HG02623 (cell line): ENCODE measurements around the gene OST4.

ENCODE experiments used
- ATAC-seq: cut with Tn5 transposase; IDR thresholded peaks from one replicate; pipeline ENCODE4 v1.9.1; 2021; ENCODE audit warnings: moderate library complexity; ENCODE audit not compliant: unreplicated experiment

Gene OST4

DNA sequence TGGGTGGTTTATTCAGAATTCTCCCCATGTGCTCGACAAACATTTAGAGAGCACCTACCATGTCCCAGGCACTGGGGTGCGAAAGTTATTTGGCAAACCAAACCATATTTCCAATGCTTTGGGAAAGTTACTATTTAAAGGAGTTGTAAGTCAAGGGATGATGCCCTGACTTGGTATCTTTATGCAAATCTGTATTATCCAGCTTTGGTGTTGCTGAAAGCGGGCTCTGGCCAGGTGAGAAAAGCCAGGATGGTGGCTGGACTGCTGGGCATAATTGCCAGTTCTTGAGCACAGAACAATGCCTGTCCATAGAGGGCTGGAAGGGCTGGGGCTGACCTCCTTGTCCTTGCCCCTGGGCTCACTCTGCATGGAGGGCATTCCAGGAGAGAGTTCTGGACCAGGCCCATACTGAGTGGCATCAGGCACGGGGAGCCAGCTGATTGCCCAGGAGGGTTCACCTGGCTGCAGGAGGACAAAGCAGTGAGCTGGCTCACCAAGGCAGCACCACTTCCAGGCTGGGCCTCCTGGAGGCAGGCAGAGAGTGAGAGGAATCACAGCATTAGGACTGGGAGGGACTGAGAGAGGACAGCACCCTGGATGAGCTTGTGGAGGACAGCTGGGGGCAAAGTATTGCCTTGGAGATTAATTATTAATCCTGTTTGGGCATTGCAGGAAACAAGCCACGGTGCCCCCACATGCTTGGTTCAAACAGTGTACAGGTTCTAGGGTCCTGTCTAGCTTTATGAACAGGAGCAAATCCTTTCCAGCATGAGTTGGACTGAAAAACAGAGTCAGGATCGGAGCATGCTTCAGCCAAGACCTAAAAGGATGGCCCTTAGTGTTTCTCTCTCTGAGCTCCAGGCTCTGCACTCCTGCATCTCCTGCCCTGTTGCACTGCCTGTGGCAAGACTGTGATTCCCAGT is 22.2 kb upstream of the OST4 start:
- ATAC-seq, result no peak

DNA sequence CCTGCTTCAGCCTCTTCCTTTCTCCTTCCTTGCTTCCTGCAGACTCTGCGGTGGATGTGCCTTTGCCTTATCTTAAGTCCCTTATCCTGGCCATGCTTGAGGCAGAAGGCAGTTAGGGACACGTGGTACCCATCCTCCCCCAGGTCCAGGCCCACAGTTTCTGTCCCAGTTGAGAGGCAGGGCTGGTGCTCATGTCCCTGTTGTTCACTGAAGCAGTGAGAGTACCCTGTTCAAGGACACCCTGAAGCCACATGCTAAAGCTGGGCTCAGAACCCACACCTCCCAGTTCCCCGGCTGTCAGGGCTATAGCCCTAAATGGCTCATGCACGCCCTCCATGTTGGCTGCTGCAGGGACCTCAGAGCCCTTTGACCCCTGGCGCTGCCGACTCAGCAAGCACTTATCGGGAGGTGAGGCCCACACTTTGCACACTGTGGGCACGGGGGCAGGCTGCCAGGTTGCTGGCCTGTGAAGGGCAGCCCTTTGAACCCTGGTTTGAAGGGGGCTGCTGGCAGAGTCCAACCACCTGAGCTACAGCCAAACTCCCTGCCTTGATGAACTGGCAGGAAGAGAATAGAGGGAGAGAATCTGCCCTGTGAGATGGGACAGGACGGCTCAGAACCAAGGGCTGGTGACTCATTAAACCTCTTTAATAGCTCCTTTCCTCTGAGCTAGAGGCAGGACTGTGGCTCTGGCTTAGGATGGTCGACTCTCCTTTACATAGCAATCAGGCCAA is 21.4 kb upstream of the OST4 start:
- no peak for ATAC-seq

DNA sequence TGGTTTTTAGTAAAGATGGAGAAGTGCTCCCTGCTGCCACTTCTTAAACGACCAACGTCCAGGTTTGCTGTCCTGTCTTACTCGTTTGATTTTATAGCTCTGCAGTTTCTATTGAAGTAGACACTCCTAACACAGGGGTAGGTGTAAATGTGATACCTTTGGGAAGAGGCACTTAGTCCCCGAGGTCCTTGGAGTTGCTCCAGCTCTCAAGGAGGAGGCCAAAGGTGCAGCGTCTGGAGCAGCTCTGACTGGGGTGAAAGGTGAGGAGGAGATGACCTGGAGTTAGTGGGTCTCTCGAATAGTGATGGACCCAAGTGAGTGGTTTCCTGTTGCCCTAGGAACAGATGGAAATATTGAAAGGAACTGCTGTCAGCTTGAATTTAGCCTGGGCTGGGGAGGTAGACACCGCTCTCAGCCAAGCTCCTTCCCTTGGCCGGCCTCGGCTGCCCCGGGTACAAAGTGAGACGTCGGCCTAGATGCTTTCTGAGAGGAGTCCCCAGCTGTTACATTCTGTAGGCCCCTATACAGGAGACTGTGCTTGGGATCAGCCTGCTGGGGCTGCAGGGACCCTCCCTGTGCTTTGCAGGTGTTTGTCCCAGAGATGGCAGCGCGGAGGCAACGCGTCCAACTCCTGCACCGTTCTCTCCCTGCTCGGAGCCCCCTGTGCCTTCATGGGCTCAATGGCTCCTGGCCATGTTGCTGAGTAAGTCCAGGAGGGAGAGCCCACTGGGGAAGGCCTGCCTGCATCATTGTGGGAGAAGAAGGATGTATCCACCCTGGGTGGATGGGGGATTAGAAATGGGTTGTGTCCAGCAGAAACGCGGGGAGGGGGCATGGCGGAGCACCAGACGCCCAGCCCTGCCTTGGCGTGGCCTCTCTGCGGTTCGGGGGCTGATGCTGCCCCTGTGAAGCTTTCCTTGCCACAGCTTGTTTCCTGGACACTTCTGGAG is 20.6 kb upstream of the OST4 start:
- no peak for ATAC-seq

DNA sequence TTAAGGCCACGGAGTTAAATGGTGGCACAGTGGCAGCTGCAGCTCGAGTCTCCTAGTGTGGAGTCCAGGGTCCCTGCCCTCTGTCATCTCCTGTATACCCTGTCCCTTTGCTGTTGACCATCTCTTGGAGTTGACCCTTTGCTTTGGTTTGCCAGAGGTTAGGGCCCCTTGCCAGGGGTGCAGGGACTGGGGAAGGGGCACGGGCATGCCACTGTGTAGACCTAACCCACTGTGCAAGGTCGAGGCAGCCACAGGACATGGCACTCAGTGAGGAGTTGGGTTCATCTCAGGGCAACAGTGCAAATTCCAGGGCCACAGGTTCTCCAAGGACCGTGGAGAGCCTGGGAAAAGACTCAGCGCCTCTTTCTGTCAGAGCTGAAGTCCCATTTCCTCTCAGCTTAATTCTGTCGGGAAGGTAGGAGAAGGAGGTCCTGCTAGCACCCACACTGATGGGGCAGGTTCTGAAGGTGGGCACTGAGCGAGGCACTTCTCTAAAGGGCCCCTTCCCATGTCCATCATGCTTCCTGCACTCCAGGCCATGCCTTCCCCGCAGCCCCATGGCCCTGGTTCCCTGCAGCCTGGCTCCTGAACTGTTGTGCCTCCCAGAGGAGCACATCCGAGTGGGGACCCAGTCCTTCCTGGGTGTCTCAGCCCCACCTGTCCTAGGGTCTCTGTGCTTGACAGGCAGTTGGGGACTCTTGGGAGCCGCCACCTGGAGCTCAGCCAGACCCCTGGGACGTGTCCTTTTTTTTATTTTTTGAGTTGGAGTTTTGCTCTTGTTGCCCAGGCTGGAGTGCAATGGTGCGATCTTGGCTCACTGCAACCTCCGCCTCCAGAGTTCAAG is 17.9 kb upstream of the OST4 start:
- no peak for ATAC-seq

DNA sequence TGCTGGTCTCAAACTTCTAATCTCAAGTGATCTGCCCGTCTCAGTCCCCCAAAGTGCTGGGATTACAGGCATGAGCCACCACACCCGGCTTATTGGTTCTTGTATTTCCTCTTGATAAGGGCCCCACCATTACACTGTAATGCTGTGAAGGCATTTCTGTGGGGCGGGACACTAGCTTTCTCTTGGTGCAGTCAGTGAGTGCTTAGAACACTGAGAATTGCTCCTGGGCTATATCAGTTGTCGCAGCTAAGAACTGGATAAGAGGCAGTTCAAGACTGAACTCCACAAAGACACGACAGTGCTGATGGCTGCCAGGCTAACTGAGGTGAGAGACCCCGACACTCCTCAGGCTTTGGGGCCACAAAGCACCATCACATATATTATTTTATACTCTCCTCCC is 17.2 kb upstream of the OST4 start:
- ATAC-seq, result no peak

DNA sequence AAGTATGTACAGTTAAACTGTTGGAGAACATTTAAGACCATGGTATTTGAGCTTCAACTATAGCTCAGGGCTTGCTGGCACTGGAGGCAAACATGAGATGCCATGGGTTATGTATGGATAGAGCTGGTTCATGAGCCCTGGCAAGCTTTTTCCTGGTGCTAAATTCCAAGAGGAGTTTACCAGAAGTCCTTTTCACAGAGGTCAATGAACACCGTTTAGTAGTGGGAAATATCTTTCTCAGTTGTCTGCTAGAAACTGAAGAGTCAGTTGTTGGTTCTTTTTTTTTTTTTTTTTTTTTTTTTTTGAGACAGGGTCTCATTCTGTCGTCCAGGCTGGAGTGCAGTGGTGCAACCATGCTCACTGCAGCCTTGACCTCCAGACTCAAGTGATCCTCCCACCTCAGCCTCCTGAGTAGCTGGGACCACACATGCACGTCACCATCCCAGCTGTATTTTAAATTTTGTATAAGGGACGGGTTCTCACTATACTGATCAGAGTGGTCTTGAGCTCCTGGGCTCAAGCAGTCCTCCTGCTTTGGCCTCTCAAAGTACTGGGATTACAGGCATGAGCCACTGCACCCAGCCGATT is 16.5 kb upstream of the OST4 start:
- no peak for ATAC-seq

DNA sequence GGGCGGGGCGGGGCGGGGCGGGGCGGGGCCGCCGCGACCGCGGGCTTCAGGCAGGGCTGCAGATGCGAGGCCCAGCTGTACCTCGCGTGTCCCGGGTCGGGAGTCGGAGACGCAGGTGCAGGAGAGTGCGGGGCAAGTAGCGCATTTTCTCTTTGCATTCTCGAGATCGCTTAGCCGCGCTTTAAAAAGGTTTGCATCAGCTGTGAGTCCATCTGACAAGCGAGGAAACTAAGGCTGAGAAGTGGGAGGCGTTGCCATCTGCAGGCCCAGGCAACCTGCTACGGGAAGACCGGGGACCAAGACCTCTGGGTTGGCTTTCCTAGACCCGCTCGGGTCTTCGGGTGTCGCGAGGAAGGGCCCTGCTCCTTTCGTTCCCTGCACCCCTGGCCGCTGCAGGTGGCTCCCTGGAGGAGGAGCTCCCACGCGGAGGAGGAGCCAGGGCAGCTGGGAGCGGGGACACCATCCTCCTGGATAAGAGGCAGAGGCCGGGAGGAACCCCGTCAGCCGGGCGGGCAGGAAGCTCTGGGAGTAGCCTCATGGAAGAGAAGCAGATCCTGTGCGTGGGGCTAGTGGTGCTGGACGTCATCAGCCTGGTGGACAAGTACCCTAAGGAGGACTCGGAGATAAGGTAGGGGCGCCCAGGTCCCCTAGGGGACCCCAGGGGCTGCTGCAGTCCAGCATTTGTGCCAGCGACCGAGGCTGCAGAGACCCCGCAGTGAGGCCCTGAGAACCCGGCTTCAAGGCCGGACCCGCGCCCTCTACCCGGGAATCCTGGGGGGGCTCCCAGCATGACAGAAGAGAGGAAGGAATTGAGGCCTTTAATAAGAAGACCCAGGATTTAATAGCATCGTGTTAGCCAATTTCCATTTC is 15.5 kb upstream of the OST4 start, which contains the start of gene KHK:
Gene KHK (plus strand): TSS at position 49 of the 870 bp plus-strand sequence. CDS start 488 bp downstream, at position 537.
- ATAC-seq, result peak; percentile 8

DNA sequence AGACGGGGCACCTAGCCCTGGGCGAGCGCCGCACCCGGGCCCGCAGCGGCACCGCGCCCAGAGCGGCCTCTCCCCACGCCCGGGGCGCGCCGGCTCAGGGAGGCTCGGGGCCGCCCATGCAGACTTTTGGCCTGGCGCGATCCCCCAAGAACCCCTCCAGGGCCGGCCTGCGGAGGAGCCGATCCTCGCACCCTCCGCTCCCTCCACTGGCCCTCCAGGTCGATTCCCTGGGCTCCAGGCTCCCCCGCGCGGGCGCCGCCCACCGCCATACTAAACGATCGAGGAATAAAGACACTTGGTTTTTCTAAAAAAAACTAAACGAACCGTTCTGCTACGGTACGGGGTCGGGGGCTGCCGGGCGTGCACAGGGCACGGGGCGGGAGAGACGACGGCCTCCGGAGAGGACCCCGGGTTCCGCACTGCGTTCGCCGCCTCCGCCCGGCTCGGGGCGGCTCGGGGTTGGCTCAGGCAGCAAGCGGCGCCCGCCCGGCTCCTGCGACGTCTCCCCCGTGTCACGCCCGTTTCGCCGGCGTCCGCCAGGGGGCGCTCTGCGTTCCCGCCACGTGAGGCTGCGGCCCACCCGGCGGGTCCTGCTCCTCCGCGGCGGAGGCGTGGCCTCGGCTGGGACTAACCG is 14.8 kb upstream of the OST4 start:
- ATAC-seq, result peak; percentile 80

DNA sequence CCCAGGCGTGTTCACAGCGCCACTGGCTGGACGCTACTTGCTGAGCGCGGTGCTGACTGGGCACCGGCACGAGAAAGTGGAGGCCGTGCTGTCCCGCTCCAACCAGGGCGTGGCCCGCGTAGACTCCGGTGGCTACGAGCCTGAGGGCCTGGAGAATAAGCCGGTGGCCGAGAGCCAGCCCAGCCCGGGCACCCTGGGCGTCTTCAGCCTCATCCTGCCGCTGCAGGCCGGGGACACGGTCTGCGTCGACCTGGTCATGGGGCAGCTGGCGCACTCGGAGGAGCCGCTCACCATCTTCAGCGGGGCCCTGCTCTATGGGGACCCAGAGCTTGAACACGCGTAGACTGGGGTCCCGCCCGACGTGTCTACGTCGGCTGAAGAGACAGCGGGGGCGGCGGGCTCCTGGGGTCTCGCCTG is 14.2 kb upstream of the OST4 start:
- ATAC-seq, result peak; percentile 1

DNA sequence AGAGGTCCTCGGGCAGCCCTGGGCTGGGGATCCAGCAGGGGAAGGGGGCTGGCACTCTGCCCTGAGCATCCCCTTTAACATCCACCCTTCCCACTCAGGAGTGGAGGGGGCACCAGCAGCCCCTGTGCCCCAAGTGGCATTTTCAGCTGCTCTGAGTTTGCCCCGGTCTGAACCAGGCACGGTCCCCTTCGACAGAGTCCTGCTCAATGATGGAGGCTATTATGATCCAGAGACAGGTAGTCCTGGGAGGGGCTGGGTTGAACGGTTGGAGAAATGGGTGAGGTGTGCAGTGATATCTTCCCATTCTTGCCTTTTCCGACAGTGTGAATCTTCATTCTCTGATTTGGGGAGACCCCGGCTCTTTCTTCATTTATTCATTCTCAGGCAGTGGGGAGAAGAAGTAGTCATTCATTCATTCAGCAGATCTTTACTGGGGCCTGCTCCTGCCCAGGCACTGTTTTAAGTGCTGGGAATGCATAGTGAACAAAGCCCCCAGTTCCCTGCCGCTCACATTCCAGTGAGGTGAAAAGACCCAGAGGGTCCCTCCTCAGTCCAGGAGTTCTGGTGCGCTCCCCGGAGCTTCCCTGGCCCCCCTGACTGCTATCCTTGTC is 13.7 kb upstream of the OST4 start:
- ATAC-seq, result no peak

DNA sequence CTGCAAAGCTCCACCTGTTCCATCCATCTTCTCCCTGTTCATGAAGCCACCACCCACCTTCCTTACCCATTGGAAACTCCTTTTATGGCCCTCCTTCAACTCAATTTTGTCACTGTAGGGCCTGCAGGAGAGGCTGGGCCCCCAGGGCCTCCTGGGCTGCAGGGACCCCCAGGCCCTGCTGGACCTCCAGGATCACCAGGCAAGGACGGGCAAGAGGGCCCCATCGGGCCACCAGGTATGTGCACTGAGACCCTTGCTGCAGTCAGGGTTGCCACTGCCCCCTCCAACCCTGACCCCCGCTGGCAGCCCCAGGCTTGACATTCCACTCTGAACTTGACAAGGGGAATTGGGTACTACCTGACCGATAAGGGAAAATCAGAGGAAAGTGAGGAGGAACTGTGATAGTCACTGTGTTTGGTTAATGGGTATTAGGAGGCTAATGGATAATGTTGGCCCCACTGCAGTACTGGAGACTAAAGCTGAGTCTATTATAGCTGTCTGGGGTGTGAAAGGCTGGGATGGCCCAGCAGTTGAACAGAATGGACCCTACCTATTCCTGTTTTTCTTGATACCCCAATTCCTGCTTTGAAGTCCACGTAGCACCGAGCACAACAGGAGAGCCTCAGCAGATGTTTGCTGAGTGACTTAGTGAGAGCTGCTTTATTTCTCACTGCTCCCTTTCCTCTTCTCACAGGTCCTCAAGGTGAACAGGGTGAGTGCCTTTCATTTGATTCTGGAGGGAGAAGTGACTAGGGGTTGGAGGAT is 13.0 kb upstream of the OST4 start:
- ATAC-seq, result no peak

DNA sequence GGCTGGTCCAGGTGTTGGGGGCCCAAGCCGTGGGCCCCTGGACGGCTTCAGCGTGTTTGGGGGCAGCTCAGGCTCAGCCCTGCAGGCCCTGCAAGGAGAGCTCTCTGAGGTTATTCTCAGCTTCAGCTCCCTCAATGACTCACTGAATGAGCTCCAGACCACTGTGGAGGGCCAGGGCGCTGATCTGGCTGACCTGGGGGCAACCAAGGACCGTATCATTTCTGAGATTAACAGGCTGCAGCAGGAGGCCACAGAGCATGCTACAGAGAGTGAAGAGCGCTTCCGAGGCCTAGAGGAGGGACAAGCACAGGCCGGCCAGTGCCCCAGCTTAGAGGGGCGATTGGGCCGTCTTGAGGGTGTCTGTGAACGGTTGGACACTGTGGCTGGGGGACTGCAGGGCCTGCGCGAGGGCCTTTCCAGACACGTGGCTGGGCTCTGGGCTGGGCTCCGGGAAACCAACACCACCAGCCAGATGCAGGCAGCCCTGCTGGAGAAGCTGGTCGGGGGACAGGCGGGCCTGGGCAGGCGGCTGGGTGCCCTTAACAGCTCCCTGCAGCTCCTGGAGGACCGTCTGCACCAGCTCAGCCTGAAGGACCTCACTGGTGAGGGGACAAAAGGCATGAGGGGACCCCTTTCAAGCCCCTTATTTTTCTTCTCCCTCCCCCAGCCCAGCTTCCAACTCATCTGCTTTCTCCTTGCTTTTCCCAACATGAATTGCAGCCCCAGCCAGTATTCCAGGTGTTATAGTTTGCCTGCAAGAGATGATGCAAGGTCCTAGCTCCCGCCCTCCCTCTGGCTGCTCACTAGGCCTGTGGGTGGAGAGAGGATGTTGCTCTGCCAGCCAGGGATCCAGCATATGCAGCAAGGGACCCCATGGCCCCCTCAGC is 12.2 kb upstream of the OST4 start:
- no peak for ATAC-seq

DNA sequence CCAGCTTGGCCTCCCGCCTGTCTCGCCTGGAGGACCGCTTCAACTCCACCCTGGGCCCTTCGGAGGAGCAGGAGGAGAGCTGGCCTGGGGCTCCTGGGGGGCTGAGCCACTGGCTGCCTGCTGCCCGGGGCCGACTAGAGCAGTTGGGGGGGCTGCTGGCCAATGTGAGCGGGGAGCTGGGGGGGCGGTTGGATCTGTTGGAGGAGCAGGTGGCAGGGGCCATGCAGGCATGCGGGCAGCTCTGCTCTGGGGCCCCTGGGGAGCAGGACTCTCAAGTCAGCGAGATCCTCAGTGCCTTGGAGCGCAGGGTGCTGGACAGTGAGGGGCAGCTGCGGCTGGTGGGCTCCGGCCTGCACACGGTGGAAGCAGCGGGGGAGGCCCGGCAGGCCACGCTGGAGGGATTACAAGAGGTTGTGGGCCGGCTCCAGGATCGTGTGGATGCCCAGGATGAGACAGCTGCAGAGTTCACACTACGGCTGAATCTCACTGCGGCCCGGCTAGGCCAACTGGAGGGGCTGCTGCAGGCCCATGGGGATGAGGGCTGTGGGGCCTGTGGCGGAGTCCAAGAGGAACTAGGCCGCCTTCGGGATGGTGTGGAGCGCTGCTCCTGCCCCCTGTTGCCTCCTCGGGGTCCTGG is 11.4 kb upstream of the OST4 start:
- no peak for ATAC-seq

DNA sequence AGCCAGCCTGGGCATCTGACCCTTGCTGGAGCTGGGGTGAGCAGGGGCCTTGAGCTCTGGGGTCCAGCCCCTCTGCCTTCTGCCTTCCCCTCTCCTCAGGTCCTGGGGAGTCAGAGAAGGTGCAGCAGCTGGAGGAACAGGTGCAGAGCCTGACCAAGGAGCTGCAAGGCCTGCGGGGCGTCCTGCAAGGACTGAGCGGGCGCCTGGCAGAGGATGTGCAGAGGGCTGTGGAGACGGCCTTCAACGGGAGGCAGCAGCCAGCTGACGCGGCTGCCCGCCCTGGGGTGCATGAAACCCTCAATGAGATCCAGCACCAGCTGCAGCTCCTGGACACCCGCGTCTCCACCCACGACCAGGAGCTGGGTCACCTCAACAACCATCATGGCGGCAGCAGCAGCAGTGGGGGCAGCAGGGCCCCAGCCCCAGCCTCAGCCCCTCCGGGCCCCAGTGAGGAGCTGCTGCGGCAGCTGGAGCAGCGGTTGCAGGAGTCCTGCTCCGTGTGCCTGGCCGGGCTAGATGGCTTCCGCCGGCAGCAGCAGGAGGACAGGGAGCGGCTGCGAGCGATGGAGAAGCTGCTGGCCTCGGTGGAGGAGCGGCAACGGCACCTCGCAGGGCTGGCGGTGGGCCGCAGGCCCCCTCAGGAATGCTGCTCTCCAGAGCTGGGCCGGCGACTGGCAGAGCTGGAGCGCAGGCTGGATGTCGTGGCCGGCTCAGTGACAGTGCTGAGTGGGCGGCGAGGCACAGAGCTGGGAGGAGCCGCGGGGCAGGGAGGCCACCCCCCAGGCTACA is 10.7 kb upstream of the OST4 start:
- ATAC-seq, result no peak

DNA sequence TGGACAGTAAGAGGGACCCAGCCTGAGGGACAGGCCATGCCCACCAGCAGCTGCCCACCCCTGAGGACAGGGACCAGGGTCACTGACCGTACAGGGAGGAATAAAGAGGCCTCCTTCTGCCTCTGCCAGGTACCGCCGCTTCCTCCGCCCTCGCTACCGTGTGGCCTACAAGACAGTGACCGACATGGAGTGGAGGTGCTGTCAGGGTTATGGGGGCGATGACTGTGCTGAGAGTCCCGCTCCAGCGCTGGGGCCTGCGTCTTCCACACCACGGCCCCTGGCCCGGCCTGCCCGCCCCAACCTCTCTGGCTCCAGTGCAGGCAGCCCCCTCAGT is 9.1 kb upstream of the OST4 start:
- ATAC-seq, result no peak
